Colonic mucosa (tissue), 4 donors: ENCODE data around the gene KCNB1. TPM values are rescaled to one million over a fixed set of nuclear protein-coding genes. Genes with fewer than 3 reads are reported as not detected.

Experiments
- DNase-seq: peaks from one replicate; pipeline ENCODE4 v3.0.0-alpha.2; 2020
- H3K27ac ChIP-seq: fragments of 200-600 bp; one replicate; pipeline ENCODE4 v1.8.0; 2021
- H3K27me3 ChIP-seq: fragments of 200-600 bp; one replicate; pipeline ENCODE4 v1.8.0; 2021
- H3K36me3 ChIP-seq: fragments of 200-600 bp; one replicate; pipeline ENCODE4 v1.8.0; 2021
- H3K4me1 ChIP-seq: fragments of 200-600 bp; one replicate; pipeline ENCODE4 v1.8.0; 2021; ENCODE audit warnings: mild to moderate bottlenecking
- H3K4me3 ChIP-seq: fragments of 200-600 bp; one replicate; pipeline ENCODE4 v1.8.0; 2021
- H3K9ac ChIP-seq, 2 donors: one replicate each; pipeline ENCODE4 v1.7.0; 2013; ENCODE audit warnings: control low read depth in 2 of 2, low read depth in 2 of 2, low read length in 2 of 2
- H3K9me3 ChIP-seq: fragments of 200-600 bp; one replicate; pipeline ENCODE4 v1.8.0; 2021
- CTCF ChIP-seq: fragments of 200-600 bp; IDR thresholded peaks from one replicate; pipeline ENCODE4 v1.8.0; 2022; ENCODE audit warnings: antibody characterized with exemption, mild to moderate bottlenecking
- intact Hi-C: fragments of 100-400 bp; cut with DNase I; formaldehyde crosslinking; loops from one replicate; pipeline ENCODE4 v1.14.1; 2022
- total RNA-seq, 2 donors: library from RNA; stranded (reverse); fragmentation: NEBNext Ultra II Directional in 1 of 2; extraction: Animal tissue kit (Norgen Biotek cat#: 25700) in 1 of 2; gene quantifications; one replicate each; pipeline ENCODE4 v1.2.1, GENCODE V29; 2021
- donor health status: healthy.
- donor health status: DM: no; HTN: no; CAD: no.
- donor health status: DM: no; HTN: no; CAD: no.

Gene KCNB1
- total RNA-seq, 2 donors from 2014 or later, result 0.37 to 1.9 TPM

GRCh38 chr20:49510562-49511122 lies 28.2 kb upstream of the KCNB1 start:
- Histone ChIP-seq H3K4me1 (no peaks in the 10 kb centered on the region), H3K36me3 (no peaks in the 10 kb centered on the region), H3K9ac (no peak overlapping the region), H3K27me3 (peaks cover 4% of the 10 kb centered on the region), H3K9me3 (no peaks in the 10 kb centered on the region), H3K27ac (no peak overlapping the region), H3K4me3 (no peak overlapping the region)
- intact Hi-C loops, result no loop called here
- DNase-seq, result peak; percentile 27
- TF ChIP-seq CTCF, result no peak

- intact Hi-C loops, result no loop called here
- no peaks in the 10 kb centered on the region for H3K9me3 ChIP-seq
- H3K36me3 ChIP-seq, result no peaks in the 10 kb centered on the region
- TF ChIP-seq CTCF, result peak; percentile 30
- no peaks in the 10 kb centered on the region for H3K4me1 ChIP-seq
- H3K27ac ChIP-seq, result no peak overlapping the region
- no peak for DNase-seq
- no peak overlapping the region for H3K9ac ChIP-seq
- no peak overlapping the region for H3K4me3 ChIP-seq
- H3K27me3 ChIP-seq, result peaks cover 4% of the 10 kb centered on the region
Observed at GRCh38 chr20:49508435-49509199, 26.1 kb upstream of the KCNB1 start.

- Histone ChIP-seq H3K9ac (no peak overlapping the region), H3K27me3 (peaks cover 4% of the 10 kb centered on the region), H3K4me1 (no peaks in the 10 kb centered on the region), H3K4me3 (no peak overlapping the region), H3K9me3 (no peaks in the 10 kb centered on the region), H3K27ac (no peak overlapping the region), H3K36me3 (no peaks in the 10 kb centered on the region)
- no peak for DNase-seq
- intact Hi-C loops, result no loop called here
- TF ChIP-seq CTCF, result no peak
Observed at GRCh38 chr20:49507741-49508434, 25.4 kb upstream of the KCNB1 start.

GRCh38 chr20:49505518-49505917 lies 23.1 kb upstream of the KCNB1 start:
- H3K9ac ChIP-seq, result no peak overlapping the region
- no peak overlapping the region for H3K27ac ChIP-seq
- H3K4me3 ChIP-seq, result no peak overlapping the region
- no peak for TF ChIP-seq CTCF
- no peaks in the 10 kb centered on the region for H3K9me3 ChIP-seq
- H3K36me3 ChIP-seq, result no peaks in the 10 kb centered on the region
- no peaks in the 10 kb centered on the region for H3K4me1 ChIP-seq
- H3K27me3 ChIP-seq, result peaks cover 4% of the 10 kb centered on the region
- DNase-seq, result no peak
- intact Hi-C loops, result no loop called here

GRCh38 chr20:49503176-49503575 lies 20.7 kb upstream of the KCNB1 start:
- no peaks in the 10 kb centered on the region for H3K4me1 ChIP-seq
- no peak for TF ChIP-seq CTCF
- H3K27me3 ChIP-seq, result peaks cover 4% of the 10 kb centered on the region
- no peak overlapping the region for H3K9ac ChIP-seq
- no peak overlapping the region for H3K4me3 ChIP-seq
- no peak for DNase-seq
- no peaks in the 10 kb centered on the region for H3K36me3 ChIP-seq
- no peak overlapping the region for H3K27ac ChIP-seq
- H3K9me3 ChIP-seq, result no peaks in the 10 kb centered on the region
- intact Hi-C loops, result no loop called here
